Measurements from ENCODE around the gene KRCC1. TPM values are rescaled to one million over a fixed set of nuclear protein-coding genes. Genes with fewer than 3 reads are reported as not detected.

The KRCC1 gene
- polyA plus RNA-seq, 3 donors: 11.8 to 48.0 (median 17.2) TPM

- H3K27ac ChIP-seq (ENCODE audit: low read depth, low read length): no peak overlapping the region
- 75 to 82% (median 82%) methylated on average over 4 of the region's 4 CpGs for WGBS, 3 donors
Measured at GRCh38 chr2:88081924-88082608, 26.5 kb upstream of the KRCC1 start.

- WGBS, 3 donors: 76 to 86% (median 85%) methylated on average over 2 of the region's 2 CpGs
- H3K27ac ChIP-seq (ENCODE audit: low read depth, low read length): no peak overlapping the region
Measured at GRCh38 chr2:88080545-88080944, 25.0 kb upstream of the KRCC1 start.

GRCh38 chr2:88078643-88079172, 23.1 kb upstream of the KRCC1 start:
- WGBS, 3 donors: 32 to 47% (median 44%) methylated on average over 3 of the region's 3 CpGs
- no peak overlapping the region for H3K27ac ChIP-seq (ENCODE audit: low read depth, low read length)

- 81 to 86% (median 82%) methylated on average over 8 of the region's 8 CpGs for WGBS, 3 donors
- H3K27ac ChIP-seq (ENCODE audit: low read depth, low read length): no peak overlapping the region
Measured at GRCh38 chr2:88077080-88077479, 21.5 kb upstream of the KRCC1 start.

GRCh38 chr2:88074854-88075292, 19.3 kb upstream of the KRCC1 start:
- no peak overlapping the region for H3K27ac ChIP-seq (ENCODE audit: low read depth, low read length)
- 62 to 67% (median 62%) methylated on average over 4 of the region's 4 CpGs for WGBS, 3 donors

GRCh38 chr2:88074150-88074549, 18.6 kb upstream of the KRCC1 start:
- H3K27ac ChIP-seq (ENCODE audit: low read depth, low read length): no peak overlapping the region

- H3K27ac ChIP-seq (ENCODE audit: low read depth, low read length): no peak overlapping the region
- WGBS, 3 donors: 93 to 95% (median 95%) methylated on average over 2 of the region's 2 CpGs
Measured at GRCh38 chr2:88071365-88071764, 15.8 kb upstream of the KRCC1 start.

- 75 to 85% (median 78%) methylated on average over 1 of the region's 1 CpG for WGBS, 3 donors
Measured at GRCh38 chr2:88070055-88070454, 14.5 kb upstream of the KRCC1 start.

GRCh38 chr2:88069117-88069516, 13.5 kb upstream of the KRCC1 start:
- H3K27ac ChIP-seq (ENCODE audit: low read depth, low read length): no peak overlapping the region

More at GRCh38 chr2:88070055-88070454, 14.5 kb upstream of the KRCC1 start:
- H3K27ac ChIP-seq (ENCODE audit: low read depth, low read length): no peak overlapping the region

- no peak overlapping the region for H3K27ac ChIP-seq (ENCODE audit: low read depth, low read length)
- WGBS, 3 donors: 61 to 85% (median 68%) methylated on average over 2 of the region's 2 CpGs
Measured at GRCh38 chr2:88068044-88068443, 12.5 kb upstream of the KRCC1 start.

- 75 to 81% (median 81%) methylated on average over 8 of the region's 8 CpGs for WGBS, 3 donors
- no peak within 1 kb of the TSS for H3K27ac ChIP-seq (ENCODE audit: low read depth, low read length)
Measured at GRCh38 chr2:88067598-88067997, 12.0 kb upstream of the KRCC1 start, which contains the start of gene SMYD1. TSS of gene SMYD1 (plus strand) at chr2:88067825. CDS start at chr2:88067865, 40 bp downstream.

- WGBS, 3 donors: 80 to 92% (median 89%) methylated on average over 5 of the region's 5 CpGs
- no peak overlapping the region for H3K27ac ChIP-seq (ENCODE audit: low read depth, low read length)
Measured at GRCh38 chr2:88067189-88067588, 11.6 kb upstream of the KRCC1 start.

GRCh38 chr2:88066543-88066942, 11.0 kb upstream of the KRCC1 start:
- 60 to 68% (median 63%) methylated on average over 4 of the region's 4 CpGs for WGBS, 3 donors
- no peak overlapping the region for H3K27ac ChIP-seq (ENCODE audit: low read depth, low read length)

GRCh38 chr2:88061295-88061694, 5.7 kb upstream of the KRCC1 start:
- 85 to 88% (median 86%) methylated on average over 3 of the region's 3 CpGs for WGBS, 3 donors
- no peak overlapping the region for H3K27ac ChIP-seq (ENCODE audit: low read depth, low read length)

- WGBS, 3 donors: 74 to 84% (median 81%) methylated on average over 2 of the region's 2 CpGs
- H3K27ac ChIP-seq (ENCODE audit: low read depth, low read length): no peak overlapping the region
Measured at GRCh38 chr2:88060907-88061275, 5.3 kb upstream of the KRCC1 start.

- H3K27ac ChIP-seq (ENCODE audit: low read depth, low read length): no peak overlapping the region
- WGBS, 3 donors: 31 to 47% (median 45%) methylated on average over 5 of the region's 5 CpGs
Measured at GRCh38 chr2:88059979-88060906, 4.7 kb upstream of the KRCC1 start.

GRCh38 chr2:88058191-88058590, 2.6 kb upstream of the KRCC1 start:
- WGBS, 3 donors: 81 to 92% (median 91%) methylated on average over 5 of the region's 5 CpGs
- H3K27ac ChIP-seq (ENCODE audit: low read depth, low read length): no peak overlapping the region

- H3K27ac ChIP-seq (ENCODE audit: low read depth, low read length): no peak overlapping the region
- 41 to 63% (median 60%) methylated on average over 4 of the region's 4 CpGs for WGBS, 3 donors
Measured at GRCh38 chr2:88057437-88057844, 1.9 kb upstream of the KRCC1 start.

- 22 to 29% (median 26%) methylated on average over 25 of the region's 25 CpGs for WGBS, 3 donors
- peak overlapping the region; percentile 98 for H3K27ac ChIP-seq (ENCODE audit: low read depth, low read length)
Measured at GRCh38 chr2:88054782-88055370, 707 bp downstream of the KRCC1 start.

Measured in adipose tissue (tissue), 3 donors.